ENCODE data around the gene S100A5.

Gene S100A5

DNA sequence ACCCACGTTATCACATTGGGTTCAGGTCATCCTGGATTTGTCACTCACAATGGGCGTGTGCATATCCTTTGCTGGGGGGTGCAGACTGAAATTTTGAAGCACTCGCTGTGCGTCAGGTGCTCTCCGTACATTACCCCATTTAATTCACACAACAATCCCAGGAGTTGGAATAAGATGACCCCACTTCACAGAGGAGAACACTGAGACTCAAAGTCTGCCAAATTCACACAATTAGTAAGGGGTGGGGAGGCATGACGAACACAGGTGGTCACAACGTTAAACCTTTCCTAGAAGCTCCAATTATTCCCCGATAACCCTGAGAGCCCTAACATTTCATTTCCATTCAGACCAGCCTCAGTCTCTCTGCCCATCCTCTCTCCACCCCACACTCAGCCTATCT is 28.7 kb upstream of the S100A5 start:
- Histone ChIP-seq H3K9me3 (ENCODE audit: control insufficient read depth, insufficient read depth, low read depth, low read length) (no peaks in the 10 kb centered on the region), H3K36me3 (ENCODE audit: control insufficient read depth in 2 of 2, insufficient read depth in 1 of 2, low read length in 2 of 2) (no peaks in the 10 kb centered on the region), H3K4me1 (ENCODE audit: control insufficient read depth, insufficient read depth, low read length) (peaks cover 7% of the 10 kb centered on the region), H3K4me3 (ENCODE audit: low read depth, low read length) (no peak overlapping the region), H3K27ac (ENCODE audit: extremely low read depth, low read depth, low read length) (no peak overlapping the region)
- ChIA-PET CTCF (interaction anchor here (0.5 to 6.3 kb wide), 9 partner anchors 7 to 416 kb away, joined by 3 to 148 read pairs (median 11); partner anchors contain the start of genes S100A1, S100A13 and S100A4), POLR2A (interaction anchor here (2.2 kb wide), 1 partner anchor 58 kb away, joined by 8 read pairs; the partner anchor contains the start of gene S100A13)
- no peak for TF ChIP-seq ZNF843 (tag by site-specific recombination; IDR thresholded peaks at IDR 0.05)
- TF ChIP-seq KLF9 (tag by site-specific recombination; IDR thresholded peaks at IDR 0.05; ENCODE audit: low read depth) = no peak
- no peak for TF ChIP-seq ZNF18 (tag by site-specific recombination; IDR thresholded peaks at IDR 0.05)
- TF ChIP-seq HOXA7 (CRISPR knock-in tag; IDR thresholded peaks at IDR 0.05; ENCODE audit: borderline replicate concordance) = no peak
- TF ChIP-seq, protein P1, sequence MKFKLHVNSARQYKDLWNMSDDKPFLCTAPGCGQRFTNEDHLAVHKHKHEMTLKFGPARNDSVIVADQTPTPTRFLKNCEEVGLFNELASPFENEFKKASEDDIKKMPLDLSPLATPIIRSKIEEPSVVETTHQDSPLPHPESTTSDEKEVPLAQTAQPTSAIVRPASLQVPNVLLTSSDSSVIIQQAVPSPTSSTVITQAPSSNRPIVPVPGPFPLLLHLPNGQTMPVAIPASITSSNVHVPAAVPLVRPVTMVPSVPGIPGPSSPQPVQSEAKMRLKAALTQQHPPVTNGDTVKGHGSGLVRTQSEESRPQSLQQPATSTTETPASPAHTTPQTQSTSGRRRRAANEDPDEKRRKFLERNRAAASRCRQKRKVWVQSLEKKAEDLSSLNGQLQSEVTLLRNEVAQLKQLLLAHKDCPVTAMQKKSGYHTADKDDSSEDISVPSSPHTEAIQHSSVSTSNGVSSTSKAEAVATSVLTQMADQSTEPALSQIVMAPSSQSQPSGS (tag by site-specific recombination; IDR thresholded peaks at IDR 0.05; ENCODE audit: low read depth) = no peak
- no peak for TF ChIP-seq WT1 (tag by site-specific recombination; IDR thresholded peaks at IDR 0.05)
- TF ChIP-seq, protein P2, sequence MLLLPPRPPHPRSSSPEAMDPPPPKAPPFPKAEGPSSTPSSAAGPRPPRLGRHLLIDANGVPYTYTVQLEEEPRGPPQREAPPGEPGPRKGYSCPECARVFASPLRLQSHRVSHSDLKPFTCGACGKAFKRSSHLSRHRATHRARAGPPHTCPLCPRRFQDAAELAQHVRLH (tag by site-specific recombination; IDR thresholded peaks at IDR 0.05) = no peak
- TF ChIP-seq ZNF248 (tag by site-specific recombination; IDR thresholded peaks at IDR 0.05) = no peak
- TF ChIP-seq ZNF785 (tag by site-specific recombination; IDR thresholded peaks at IDR 0.05) = no peak
- no peak for TF ChIP-seq ZNF621 (tag by site-specific recombination; IDR thresholded peaks at IDR 0.05)
- TF ChIP-seq ZNF707 (tag by site-specific recombination; IDR thresholded peaks at IDR 0.05) = no peak

- peak overlapping the region; percentile 12; the same call in 1 of the 2 replicates for H3K27ac ChIP-seq (ENCODE audit: extremely low read depth, low read depth, low read length)
- H3K36me3 ChIP-seq (ENCODE audit: control insufficient read depth in 2 of 2, insufficient read depth in 1 of 2, low read length in 2 of 2) = no peaks in the 10 kb centered on the region
- H3K4me3 ChIP-seq (ENCODE audit: low read depth, low read length) = no peak overlapping the region
- ChIA-PET CTCF (interaction anchor here (0.6 to 6.3 kb wide), 33 partner anchors 8 to 225 kb away, joined by 3 to 148 read pairs (median 5); partner anchors contain the start of genes CHTOP, S100A1, S100A13 and S100A3), POLR2A (interaction anchor here (0.9 to 2.2 kb wide), 15 partner anchors 7 to 66 kb away, joined by 3 to 11 read pairs (median 4); partner anchors contain the start of genes CHTOP, S100A13 and S100A4)
- peaks cover 7% of the 10 kb centered on the region for H3K4me1 ChIP-seq (ENCODE audit: control insufficient read depth, insufficient read depth, low read length)
- no peaks in the 10 kb centered on the region for H3K9me3 ChIP-seq (ENCODE audit: control insufficient read depth, insufficient read depth, low read depth, low read length)
- TF ChIP-seq ZFP3 (tag by site-specific recombination; IDR thresholded peaks at IDR 0.05; ENCODE audit: low read depth) = no peak
- TF ChIP-seq ZNF423 (tag by site-specific recombination; IDR thresholded peaks at IDR 0.05) = no peak
- TF ChIP-seq ZNF768 (tag by site-specific recombination; IDR thresholded peaks at IDR 0.05) = no peak
- TF ChIP-seq ZNF132 (tag by site-specific recombination; IDR thresholded peaks at IDR 0.05; ENCODE audit: borderline replicate concordance) = no peak
- peak; percentile 97 for TF ChIP-seq IKZF3 (tag by site-specific recombination; IDR thresholded peaks at IDR 0.05)
- TF ChIP-seq, protein P3, sequence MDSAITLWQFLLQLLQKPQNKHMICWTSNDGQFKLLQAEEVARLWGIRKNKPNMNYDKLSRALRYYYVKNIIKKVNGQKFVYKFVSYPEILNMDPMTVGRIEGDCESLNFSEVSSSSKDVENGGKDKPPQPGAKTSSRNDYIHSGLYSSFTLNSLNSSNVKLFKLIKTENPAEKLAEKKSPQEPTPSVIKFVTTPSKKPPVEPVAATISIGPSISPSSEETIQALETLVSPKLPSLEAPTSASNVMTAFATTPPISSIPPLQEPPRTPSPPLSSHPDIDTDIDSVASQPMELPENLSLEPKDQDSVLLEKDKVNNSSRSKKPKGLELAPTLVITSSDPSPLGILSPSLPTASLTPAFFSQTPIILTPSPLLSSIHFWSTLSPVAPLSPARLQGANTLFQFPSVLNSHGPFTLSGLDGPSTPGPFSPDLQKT (IDR thresholded peaks at IDR 0.05; ENCODE audit: borderline replicate concordance, low read depth, low read length) = no peak
- no peak for TF ChIP-seq ZNF138 (tag by site-specific recombination; IDR thresholded peaks at IDR 0.05; ENCODE audit: borderline replicate concordance)
- no peak for TF ChIP-seq ZNF16 (tag by site-specific recombination; IDR thresholded peaks at IDR 0.05; ENCODE audit: low read depth)
- no peak for TF ChIP-seq ZNF670 (tag by site-specific recombination; IDR thresholded peaks at IDR 0.05; ENCODE audit: low read depth)
- TF ChIP-seq ZNF398 (tag by site-specific recombination; IDR thresholded peaks at IDR 0.05) = no peak
- no peak for TF ChIP-seq KLF1 (tag by site-specific recombination; IDR thresholded peaks at IDR 0.05)
- TF ChIP-seq ZBTB11 (tag by site-specific recombination; conservative IDR thresholded peaks at IDR 0.05; ENCODE audit: low read depth) = peak; percentile 62
- TF ChIP-seq ZSCAN23 (tag by site-specific recombination; IDR thresholded peaks at IDR 0.05) = no peak
Observed at GRCh38 chr1:153568367-153569099, 27.8 kb upstream of the S100A5 start.
